GM23338 (cell line): Measurements from ENCODE around the gene ZDHHC7. TPM values are rescaled to one million over a fixed set of nuclear protein-coding genes. Genes with fewer than 3 reads are reported as not detected.

Experiments
- ATAC-seq: fragments of 200-7000 bp; cut with Tn5 transposase; 3 replicates; pipeline ENCODE4 v1.9.1; 2020
- DNase-seq: peaks from one replicate; pipeline ENCODE4 v3.0.0-alpha.2; 2015; ENCODE audit warnings: low spot score
- H2AFZ ChIP-seq: fragments of 200-600 bp; sonication (generic); 2 replicates; pipeline ENCODE4 v1.8.0; 2016; ENCODE audit warnings: antibody characterized with exemption, mild to moderate bottlenecking, moderate library complexity
- H3F3A ChIP-seq: fragments of 200-600 bp; sonication (generic); replicated peaks from 2 replicates; pipeline ENCODE4 v1.8.0; 2017; ENCODE audit warnings: antibody characterized with exemption, mixed run types, low read depth
- H3K27ac ChIP-seq: fragments of 200-600 bp; sonication (generic); 2 replicates; pipeline ENCODE4 v1.6.1; 2016; ENCODE audit warnings: low read depth
- H3K27me3 ChIP-seq: fragments of 200-600 bp; sonication (generic); 2 replicates; pipeline ENCODE4 v1.8.0; 2016; ENCODE audit warnings: mild to moderate bottlenecking, mixed run types, moderate library complexity; ENCODE audit not compliant: insufficient read depth
- H3K36me3 ChIP-seq: fragments of 200-600 bp; sonication (generic); 2 replicates; pipeline ENCODE4 v1.8.0; 2016; ENCODE audit warnings: mild to moderate bottlenecking; ENCODE audit not compliant: insufficient read depth
- H3K4me1 ChIP-seq: fragments of 200-600 bp; sonication (generic); 2 replicates; pipeline ENCODE4 v1.8.0; 2016; ENCODE audit warnings: mild to moderate bottlenecking, moderate library complexity; ENCODE audit not compliant: insufficient read depth
- H3K4me2 ChIP-seq: fragments of 200-600 bp; sonication (generic); 2 replicates; pipeline ENCODE4 v1.7.1; 2017; ENCODE audit warnings: mixed run types
- H3K4me3 ChIP-seq: fragments of 200-600 bp; sonication (generic); 2 replicates; pipeline ENCODE4 v1.6.1; 2016; ENCODE audit warnings: mixed run types
- H3K79me2 ChIP-seq: fragments of 200-600 bp; sonication (generic); replicated peaks from 2 replicates; pipeline ENCODE4 v1.8.0; 2017; ENCODE audit warnings: mild to moderate bottlenecking; ENCODE audit not compliant: insufficient read depth
- H3K9me2 ChIP-seq: fragments of 200-600 bp; sonication (generic); 2 replicates; pipeline ENCODE4 v1.8.0; 2017; ENCODE audit not compliant: insufficient read depth
- H4K20me1 ChIP-seq: fragments of 200-600 bp; sonication (generic); replicated peaks from 2 replicates; pipeline ENCODE4 v1.8.0; 2017; ENCODE audit warnings: mild to moderate bottlenecking; ENCODE audit not compliant: insufficient read depth
- H3K27ac Mint-ChIP-seq: 2 replicates; pipeline ENCODE4 v1.8.0; 2020; ENCODE audit warnings: inconsistent platforms, mild to moderate bottlenecking, moderate library complexity, mixed read lengths
- H3K27me3 Mint-ChIP-seq: 3 replicates; pipeline ENCODE4 v1.8.0; 2022; ENCODE audit warnings: low read depth, mild to moderate bottlenecking, moderate library complexity, mixed read lengths, inconsistent platforms; ENCODE audit not compliant: insufficient read depth, poor library complexity
- H3K36me3 Mint-ChIP-seq: 3 replicates; pipeline ENCODE4 v1.8.0; 2021; ENCODE audit warnings: low read depth, mild to moderate bottlenecking, inconsistent platforms, moderate library complexity, mixed read lengths
- H3K4me1 Mint-ChIP-seq: 3 replicates; pipeline ENCODE4 v1.8.0; 2020; ENCODE audit warnings: mild to moderate bottlenecking, inconsistent platforms, mixed read lengths
- H3K4me3 Mint-ChIP-seq: 3 replicates; pipeline ENCODE4 v1.8.0; 2021; ENCODE audit warnings: moderate library complexity, mild to moderate bottlenecking, inconsistent platforms, mixed read lengths
- H3K9me3 Mint-ChIP-seq: 3 replicates; pipeline ENCODE4 v1.8.0; 2020; ENCODE audit warnings: moderate library complexity, mild to moderate bottlenecking, inconsistent platforms, mixed read lengths
- CREB1 ChIP-seq: fragments of 250-450 bp; sonication (Bioruptor Pico); IDR thresholded peaks from 2 replicates; pipeline ENCODE4 v1.5.0; 2020; ENCODE audit warnings: low read depth, mild to moderate bottlenecking, moderate library complexity
- CTCF ChIP-seq, 2 experiments: fragments of 200-600 bp in 1 of 2; sonication (generic) in 1 of 2; conservative IDR thresholded peaks; 2 replicates each; pipeline versions ENCODE4 v1.5.1 to v1.6.1; 2016 to 2017; ENCODE audit warnings: antibody characterized with exemption in 2 of 2, low read depth in 2 of 2, mild to moderate bottlenecking in 2 of 2, moderate library complexity in 1 of 2
- ETS1 ChIP-seq: IDR thresholded peaks from 2 replicates; pipeline ENCODE4 v1.6.1; 2016; ENCODE audit warnings: antibody characterized with exemption
- EZH2 ChIP-seq: fragments of 200-600 bp; sonication (generic); IDR thresholded peaks from one replicate; pipeline ENCODE4 v1.8.0; 2017; ENCODE audit warnings: antibody characterized with exemption, mild to moderate bottlenecking, low read depth; ENCODE audit not compliant: unreplicated experiment
- JUNB ChIP-seq: IDR thresholded peaks from one replicate; pipeline ENCODE4 v1.6.1; 2016; ENCODE audit warnings: antibody characterized with exemption; ENCODE audit not compliant: unreplicated experiment
- NANOG ChIP-seq: IDR thresholded peaks from 2 replicates; pipeline ENCODE4 v1.6.1; 2016; ENCODE audit warnings: antibody characterized with exemption, borderline replicate concordance
- POLR2AphosphoS5 ChIP-seq: IDR thresholded peaks from 2 replicates; pipeline ENCODE4 v1.6.1; 2016; ENCODE audit warnings: antibody characterized with exemption, low read depth
- STAT1 ChIP-seq: IDR thresholded peaks from one replicate; pipeline ENCODE4 v1.6.1; 2016; ENCODE audit warnings: antibody characterized with exemption; ENCODE audit not compliant: unreplicated experiment
- ZNF331 ChIP-seq: fragments of 250-450 bp; sonication (Bioruptor Pico); IDR thresholded peaks from 2 replicates; pipeline ENCODE4 v1.5.0; 2020; ENCODE audit warnings: low read depth, mild to moderate bottlenecking, moderate library complexity
- ZNF462 ChIP-seq: fragments of 250-450 bp; sonication (Bioruptor Pico); IDR thresholded peaks from 2 replicates; pipeline ENCODE4 v1.5.0; 2020; ENCODE audit warnings: mild to moderate bottlenecking, moderate library complexity
- polyA plus RNA-seq: library from polyadenylated mRNA; unstranded; fragments of >200 nt; fragmentation: Nextera tagmentation; extraction: Ambion mirVana; gene quantifications from 2 replicates; pipeline ENCODE4 v1.2.1, GENCODE V29; 2016
- total RNA-seq: library from RNA; depleted of rRNA; stranded (reverse); fragments of >200 nt; shearing (Covaris generic); gene quantifications from 2 replicates; pipeline ENCODE4 v1.2.3, GENCODE V29; 2014

ZDHHC7 gene
- total and polyA plus RNA-seq, 2 experiments from 2014 or later = 13.1 to 46.1 TPM

- Histone ChIP-seq H2AFZ (no peak overlapping the region), H3K4me2 (no peak overlapping the region)
- TF ChIP-seq CTCF (conservative IDR thresholded peaks at IDR 0.05; ENCODE audit: low read depth in 2 of 2) (no peak), ETS1 (no peak)
These were observed 24.5 kb downstream of the ZDHHC7 start for GRCh38 chr16:84986879-84987278.

GRCh38 chr16:84986102-84986501 lies 25.2 kb downstream of the ZDHHC7 start:
- DNase-seq (no peak), ATAC-seq (no peak)
- peaks cover 22% of the 10 kb centered on the region for H3K79me2 ChIP-seq
- Mint-ChIP-seq H3K27ac (no peak overlapping the region), H3K4me3 (no peak overlapping the region), H3K27me3 (peaks cover 3% of the 10 kb centered on the region), H3K36me3 (peaks cover 58% of the 10 kb centered on the region), H3K9me3 (no peaks in the 10 kb centered on the region), H3K4me1 (no peaks in the 10 kb centered on the region)
- H2AFZ ChIP-seq = no peak overlapping the region
- H3K27me3 ChIP-seq = no peaks in the 10 kb centered on the region
- no peaks in the 10 kb centered on the region for H3K9me2 ChIP-seq
- H3K4me1 ChIP-seq = no peaks in the 10 kb centered on the region
- no peak overlapping the region for H3K27ac ChIP-seq
- peaks cover 5% of the 10 kb centered on the region; the same call in 1 of the 2 replicates for H3K36me3 ChIP-seq
- peaks cover 7% of the 10 kb centered on the region for H4K20me1 ChIP-seq
- no peak overlapping the region for H3K4me3 ChIP-seq
- no peaks in the 10 kb centered on the region for H3F3A ChIP-seq
- H3K4me2 ChIP-seq = no peak overlapping the region
- TF ChIP-seq POLR2AphosphoS5 (no peak), ZNF331 (CRISPR knock-in tag) (no peak), NANOG (no peak), EZH2 (no peak), ZNF462 (no peak), STAT1 (no peak), CREB1 (CRISPR knock-in tag) (no peak), JUNB (no peak), CTCF (conservative IDR thresholded peaks at IDR 0.05; ENCODE audit: low read depth in 2 of 2) (no peak)

More at GRCh38 chr16:84986879-84987278, 24.5 kb downstream of the ZDHHC7 start:
- Mint-ChIP-seq H3K9me3 (no peaks in the 10 kb centered on the region), H3K27me3 (peaks cover 3% of the 10 kb centered on the region), H3K36me3 (peaks cover 51% of the 10 kb centered on the region), H3K4me1 (no peaks in the 10 kb centered on the region), H3K4me3 (no peak overlapping the region), H3K27ac (no peak overlapping the region)
- no peaks in the 10 kb centered on the region for H3K9me2 ChIP-seq
- H3K36me3 ChIP-seq = peaks cover 5% of the 10 kb centered on the region; the same call in 1 of the 2 replicates
- H3F3A ChIP-seq = no peaks in the 10 kb centered on the region
- no peak overlapping the region for H3K27ac ChIP-seq
- no peaks in the 10 kb centered on the region for H3K4me1 ChIP-seq
- no peak for ATAC-seq
- DNase-seq = no peak
- H3K27me3 ChIP-seq = no peaks in the 10 kb centered on the region
- H4K20me1 ChIP-seq = peaks cover 7% of the 10 kb centered on the region
- no peak overlapping the region for H3K4me3 ChIP-seq
- peaks cover 24% of the 10 kb centered on the region for H3K79me2 ChIP-seq
